SK-N-SH (cell line): ENCODE data around the gene PITPNM3. TPM values are rescaled to one million over a fixed set of nuclear protein-coding genes. Genes with fewer than 3 reads are reported as not detected.
A peak's percentile ranks its signal among the peaks of the same experiment; 100 is the strongest.

ENCODE experiments used
- CTCF ChIA-PET: fragments of 300-600, 350-600 bp; formaldehyde crosslinking; extraction: SDS; loops from one replicate; lab custom pipeline; 2021; lab: Yijun Ruan, JAX
- POLR2A ChIA-PET: fragments of 350-600 bp; sonication (Branson Sonifier 250); formaldehyde crosslinking; extraction: SDS; loops from one replicate; lab custom pipeline; 2020; ENCODE audit warnings: antibody characterized with exemption, inconsistent platforms; lab: Yijun Ruan, JAX
- DNase-seq: peaks from one replicate; pipeline ENCODE4 v3.0.0; 2012
- H2AFZ ChIP-seq: fragments of 200-600 bp; sonication (generic); 2 replicates; pipeline ENCODE4 v1.8.1; 2016; ENCODE audit warnings: antibody characterized with exemption, mild to moderate bottlenecking, low read depth
- H3F3A ChIP-seq: fragments of 200-600 bp; sonication (generic); replicated peaks from 2 replicates; pipeline ENCODE3; 2016; ENCODE audit warnings: antibody characterized with exemption, mild to moderate bottlenecking; ENCODE audit not compliant: insufficient read depth
- H3K27ac ChIP-seq, 2 experiments: fragments of 200-500 bp in 1 of 2; fragments of 200-600 bp in 1 of 2; sonication (Bioruptor generic) in 1 of 2; sonication (generic), shearing (Covaris generic) in 1 of 2; 2 replicates each; pipeline versions ENCODE4 v1.5.1 to v1.6.1; 2014 to 2016; ENCODE audit warnings: low read depth in 2 of 2, inconsistent platforms in 1 of 2, low read length in 1 of 2, mild to moderate bottlenecking in 1 of 2, mixed read lengths in 1 of 2
- H3K27me3 ChIP-seq: fragments of 200-600 bp; sonication (generic), shearing (Covaris generic); 2 replicates; pipeline ENCODE4 v1.6.1; 2016; ENCODE audit warnings: mixed run types; ENCODE audit not compliant: insufficient read depth
- H3K36me3 ChIP-seq, 2 experiments: fragments of 200-500 bp in 1 of 2; fragments of 200-600 bp in 1 of 2; sonication (Bioruptor generic) in 1 of 2; sonication (generic) in 1 of 2; replicated peaks in 1 of 2; 2 replicates each; pipeline versions ENCODE3 to v1.5.1; 2014 to 2016; ENCODE audit warnings: low read length in 1 of 2, mild to moderate bottlenecking in 1 of 2; ENCODE audit not compliant: insufficient read depth in 2 of 2, control insufficient read depth in 1 of 2
- H3K4me1 ChIP-seq, 2 experiments: fragments of 200-500 bp in 1 of 2; fragments of 200-600 bp in 1 of 2; sonication (Bioruptor generic) in 1 of 2; sonication (generic), shearing (Covaris generic) in 1 of 2; 2 replicates each; pipeline versions ENCODE4 v1.5.1 to v1.6.1; 2014 to 2016; ENCODE audit warnings: low read depth in 1 of 2, low read length in 1 of 2, mixed run types in 1 of 2; ENCODE audit not compliant: insufficient read depth in 2 of 2, control insufficient read depth in 1 of 2
- H3K4me2 ChIP-seq: fragments of 200-600 bp; sonication (generic), shearing (Covaris generic); 2 replicates; pipeline ENCODE4 v1.6.1; 2017; ENCODE audit warnings: mixed run types
- H3K4me3 ChIP-seq, 2 experiments: fragments of 200-500 bp in 1 of 2; fragments of 200-600 bp in 1 of 2; sonication (Bioruptor generic) in 1 of 2; sonication (generic), shearing (Covaris generic) in 1 of 2; 2 replicates each; pipeline versions ENCODE4 v1.5.1 to v1.8.1; 2014 to 2016; ENCODE audit warnings: low read depth in 2 of 2, inconsistent platforms in 1 of 2, low read length in 1 of 2, mild to moderate bottlenecking in 1 of 2, mixed read lengths in 1 of 2, moderate library complexity in 1 of 2
- H3K79me2 ChIP-seq: fragments of 200-600 bp; sonication (generic); 2 replicates; pipeline ENCODE4 v1.8.1; 2017; ENCODE audit warnings: mild to moderate bottlenecking; ENCODE audit not compliant: insufficient read depth
- H3K9ac ChIP-seq: fragments of 200-600 bp; sonication (generic); 2 replicates; pipeline ENCODE4 v1.6.1; 2017; ENCODE audit warnings: mixed run types
- H3K9me2 ChIP-seq: fragments of 200-600 bp; sonication (generic); 2 replicates; pipeline ENCODE4 v1.6.1; 2017; ENCODE audit warnings: mixed run types
- H3K9me3 ChIP-seq: fragments of 200-600 bp; sonication (generic); 2 replicates; pipeline ENCODE4 v1.6.1; 2017; ENCODE audit warnings: mixed run types, mild to moderate bottlenecking, moderate library complexity
- H4K20me1 ChIP-seq: fragments of 200-600 bp; sonication (generic); 2 replicates; pipeline ENCODE4 v1.6.1; 2017; ENCODE audit warnings: mild to moderate bottlenecking, mixed run types; ENCODE audit not compliant: insufficient read depth
- EP300 ChIP-seq, 2 experiments: IDR thresholded peaks; 2 replicates each; pipeline versions ENCODE4 v1.4.0 to v1.6.1; 2012; ENCODE audit warnings: borderline replicate concordance in 1 of 2, low read depth in 1 of 2, low read length in 1 of 2
- MXI1 ChIP-seq: IDR thresholded peaks from 2 replicates; pipeline ENCODE4 v1.6.1; 2012; ENCODE audit warnings: mild to moderate bottlenecking, low read depth, low read length, improper control_type of control experiment
- NFIC ChIP-seq: IDR thresholded peaks from 2 replicates; pipeline ENCODE4 v1.4.0; 2012; ENCODE audit warnings: borderline replicate concordance
- RAD21 ChIP-seq: IDR thresholded peaks from 2 replicates; pipeline ENCODE4 v1.6.1; 2012; ENCODE audit warnings: mild to moderate bottlenecking, low read length
- SMC3 ChIP-seq: IDR thresholded peaks from 2 replicates; pipeline ENCODE4 v1.6.1; 2012; ENCODE audit warnings: low read depth, low read length, improper control_type of control experiment
- TAF1 ChIP-seq: IDR thresholded peaks from 2 replicates; pipeline ENCODE4 v1.6.1; 2012; ENCODE audit warnings: low read depth, mild to moderate bottlenecking, low read length, moderate library complexity, borderline replicate concordance
- TEAD4 ChIP-seq: IDR thresholded peaks from 2 replicates; pipeline ENCODE4 v1.4.0; 2012; ENCODE audit warnings: mild to moderate bottlenecking, borderline replicate concordance; ENCODE audit not compliant: insufficient read depth
- WGBS: methylation state at CpG from one replicate; pipeline ENCODE4 v1.1.6; 2017; ENCODE audit warnings: low lambda C conversion rate; 5-methylcytosine and 5-hydroxymethylcytosine counted together
- polyA plus RNA-seq, 3 experiments: library from polyadenylated mRNA; depleted of rRNA; stranded (reverse); fragments of >200 nt; gene quantifications; 2 replicates each; pipeline ENCODE4 v1.2.3, GENCODE V29; 2012
- TF ChIP-seq, protein P1 (sequence below): fragments of 200-600 bp; sonication (generic); IDR thresholded peaks from 2 replicates; pipeline ENCODE4 v1.6.1; 2017; ENCODE audit warnings: antibody characterized with exemption, mild to moderate bottlenecking, moderate library complexity

Gene PITPNM3
- polyA plus RNA-seq, 1 of the 3 experiments (the other 2 are of a cell fraction) = 0.82 TPM

DNA sequence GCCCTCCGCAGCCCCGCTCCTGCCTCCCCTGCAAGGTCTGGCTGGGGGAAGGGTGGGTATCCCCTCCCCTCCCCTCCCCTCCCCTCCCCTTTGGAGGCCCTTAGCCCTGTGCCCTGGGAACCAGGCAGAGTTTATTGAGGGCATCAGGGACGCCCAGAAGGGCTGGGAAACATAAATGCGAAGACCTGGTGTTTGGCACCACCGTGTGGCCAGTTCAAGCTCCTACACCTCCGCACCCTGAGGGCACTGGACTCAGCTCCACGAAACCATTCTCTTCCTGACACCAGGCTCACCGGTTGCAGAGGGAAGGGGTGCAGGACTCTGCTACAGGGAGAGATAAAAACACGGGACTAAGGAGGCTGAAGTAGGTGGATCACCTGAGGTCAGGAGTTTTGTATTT, 120.4 kb downstream of the PITPNM3 start:
- H3K4me3 ChIP-seq = no peak overlapping the region; a peak in 1 of 4 replicates
- H3K4me2 ChIP-seq = no peak overlapping the region
- DNase-seq = peak; percentile 84
- no peaks in the 10 kb centered on the region for H4K20me1 ChIP-seq
- H3F3A ChIP-seq = no peaks in the 10 kb centered on the region
- no peak overlapping the region for H3K9ac ChIP-seq
- 21% methylated on average over 8 of the region's 9 CpGs for WGBS
- H3K27ac ChIP-seq = no peak overlapping the region
- no peaks in the 10 kb centered on the region for H3K36me3 ChIP-seq
- no peaks in the 10 kb centered on the region for H3K9me3 ChIP-seq
- H3K4me1 ChIP-seq = no peaks in the 10 kb centered on the region
- H3K27me3 ChIP-seq = peaks cover 15% of the 10 kb centered on the region; the same call in 1 of the 2 replicates
- no peaks in the 10 kb centered on the region for H3K79me2 ChIP-seq
- TF ChIP-seq RAD21 (peak; percentile 82), TEAD4 (no peak), SMC3 (peak; percentile 60; the same call in 1 of the 2 replicates), EP300 (IDR thresholded peaks at IDR 0.05; ENCODE audit: borderline replicate concordance in 1 of 2, low read depth in 1 of 2, low read length in 1 of 2) (no peak), MXI1 (no peak)
- TF ChIP-seq, protein P1, sequence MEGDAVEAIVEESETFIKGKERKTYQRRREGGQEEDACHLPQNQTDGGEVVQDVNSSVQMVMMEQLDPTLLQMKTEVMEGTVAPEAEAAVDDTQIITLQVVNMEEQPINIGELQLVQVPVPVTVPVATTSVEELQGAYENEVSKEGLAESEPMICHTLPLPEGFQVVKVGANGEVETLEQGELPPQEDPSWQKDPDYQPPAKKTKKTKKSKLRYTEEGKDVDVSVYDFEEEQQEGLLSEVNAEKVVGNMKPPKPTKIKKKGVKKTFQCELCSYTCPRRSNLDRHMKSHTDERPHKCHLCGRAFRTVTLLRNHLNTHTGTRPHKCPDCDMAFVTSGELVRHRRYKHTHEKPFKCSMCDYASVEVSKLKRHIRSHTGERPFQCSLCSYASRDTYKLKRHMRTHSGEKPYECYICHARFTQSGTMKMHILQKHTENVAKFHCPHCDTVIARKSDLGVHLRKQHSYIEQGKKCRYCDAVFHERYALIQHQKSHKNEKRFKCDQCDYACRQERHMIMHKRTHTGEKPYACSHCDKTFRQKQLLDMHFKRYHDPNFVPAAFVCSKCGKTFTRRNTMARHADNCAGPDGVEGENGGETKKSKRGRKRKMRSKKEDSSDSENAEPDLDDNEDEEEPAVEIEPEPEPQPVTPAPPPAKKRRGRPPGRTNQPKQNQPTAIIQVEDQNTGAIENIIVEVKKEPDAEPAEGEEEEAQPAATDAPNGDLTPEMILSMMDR = peak; percentile 74
- H3K9me2 ChIP-seq = no peaks in the 10 kb centered on the region
- CTCF ChIA-PET = interaction anchor here (0.6 to 2.7 kb wide), 22 partner anchors 9 to 931 kb away, joined by 3 to 19 read pairs (median 4); partner anchors contain the start of genes NLRP1 and PIMREG
- POLR2A ChIA-PET = no interaction called here
- H2AFZ ChIP-seq = no peak overlapping the region

DNA sequence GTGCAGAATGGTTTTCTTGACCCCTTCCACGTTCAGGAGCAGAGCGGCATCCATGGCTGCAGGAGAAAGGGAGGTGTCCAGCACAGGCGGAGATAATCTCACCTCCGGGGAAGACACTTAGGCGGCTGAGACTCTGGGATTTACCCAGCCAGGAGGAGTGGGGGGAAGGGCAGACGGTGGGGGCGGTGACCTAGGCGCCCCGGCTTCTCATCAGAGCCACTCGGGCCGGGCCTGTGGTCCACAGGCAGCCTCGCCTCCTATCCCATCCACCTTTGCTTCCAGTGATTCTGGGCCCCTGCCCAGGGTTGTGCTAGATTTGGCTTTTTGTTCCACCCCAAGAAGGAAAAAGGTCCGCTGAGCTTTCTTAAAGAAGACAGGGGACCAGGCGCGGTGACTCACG, 121.3 kb downstream of the PITPNM3 start, which contains the start of gene AIPL1:
Gene AIPL1 (minus strand): TSS at position 71 of the 400 bp plus-strand sequence. CDS start 17 bp downstream, at position 54.
- no peak for DNase-seq
- no peaks in the 10 kb centered on the region for H3K9me2 ChIP-seq
- no peaks in the 10 kb centered on the region for H3F3A ChIP-seq
- WGBS = 74% methylated on average over 7 of the region's 16 CpGs
- H3K79me2 ChIP-seq = no peaks in the 10 kb centered on the region
- H3K9me3 ChIP-seq = peaks cover 5% of the 10 kb centered on the region; the same call in 1 of the 2 replicates
- H3K4me2 ChIP-seq = no peak within 1 kb of the TSS
- no peak within 1 kb of the TSS for H3K9ac ChIP-seq
- H3K4me3 ChIP-seq = no peak within 1 kb of the TSS; a peak in 1 of 4 replicates
- H3K4me1 ChIP-seq = no peaks in the 10 kb centered on the region
- no peak within 1 kb of the TSS for H2AFZ ChIP-seq
- no peaks in the 10 kb centered on the region for H3K36me3 ChIP-seq
- peaks cover 15% of the 10 kb centered on the region; the same call in 1 of the 2 replicates for H3K27me3 ChIP-seq
- no peak within 1 kb of the TSS for H3K27ac ChIP-seq
- ChIA-PET POLR2A (no interaction called here), CTCF (interaction anchor here (1.1 to 2.7 kb wide), 10 partner anchors 8 to 843 kb away, joined by 3 to 19 read pairs (median 5); no protein-coding TSS in a partner anchor)
- H4K20me1 ChIP-seq = no peaks in the 10 kb centered on the region
- no peak for TF ChIP-seq NFIC

DNA sequence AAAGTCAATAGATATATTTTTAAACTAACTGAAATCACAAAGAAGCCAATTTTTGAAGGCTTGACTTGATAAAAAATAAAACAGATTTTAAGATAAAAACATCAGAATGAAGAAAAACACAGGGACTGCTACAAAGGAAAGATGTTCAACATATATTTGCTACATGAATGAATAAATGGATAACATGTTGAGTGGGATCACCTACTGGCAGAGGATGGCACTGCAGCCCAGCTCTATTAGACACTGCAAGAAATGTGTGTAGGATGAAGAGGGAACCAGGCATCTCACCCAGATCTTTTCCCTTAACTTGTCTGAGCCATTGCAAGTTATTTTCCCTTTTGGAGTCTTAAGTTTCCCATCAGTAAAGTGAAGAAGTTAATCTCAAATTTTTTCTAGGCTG, 125.6 kb downstream of the PITPNM3 start:
- no peaks in the 10 kb centered on the region for H3K4me1 ChIP-seq
- no peak overlapping the region for H3K4me3 ChIP-seq
- H3K9me3 ChIP-seq = peaks cover 5% of the 10 kb centered on the region; the same call in 1 of the 2 replicates
- H3K9me2 ChIP-seq = no peaks in the 10 kb centered on the region
- no peaks in the 10 kb centered on the region for H4K20me1 ChIP-seq
- ChIA-PET CTCF (interaction anchor here (1.4 kb wide), 1 partner anchor 9 kb away, joined by 3 read pairs; no protein-coding TSS in a partner anchor), POLR2A (no interaction called here)
- TF ChIP-seq, protein P1 = peak; percentile 50
- TF ChIP-seq TAF1 = no peak
- H3K27me3 ChIP-seq = no peaks in the 10 kb centered on the region
- no peak for DNase-seq
- H3K27ac ChIP-seq = no peak overlapping the region
- no peaks in the 10 kb centered on the region for H3K36me3 ChIP-seq
- no peaks in the 10 kb centered on the region for H3F3A ChIP-seq
- no peaks in the 10 kb centered on the region for H3K79me2 ChIP-seq
- H2AFZ ChIP-seq = no peak overlapping the region
- H3K9ac ChIP-seq = no peak overlapping the region
- no peak overlapping the region for H3K4me2 ChIP-seq
